ENCODE measurements around the gene PLPP2.

Gene PLPP2

DNA sequence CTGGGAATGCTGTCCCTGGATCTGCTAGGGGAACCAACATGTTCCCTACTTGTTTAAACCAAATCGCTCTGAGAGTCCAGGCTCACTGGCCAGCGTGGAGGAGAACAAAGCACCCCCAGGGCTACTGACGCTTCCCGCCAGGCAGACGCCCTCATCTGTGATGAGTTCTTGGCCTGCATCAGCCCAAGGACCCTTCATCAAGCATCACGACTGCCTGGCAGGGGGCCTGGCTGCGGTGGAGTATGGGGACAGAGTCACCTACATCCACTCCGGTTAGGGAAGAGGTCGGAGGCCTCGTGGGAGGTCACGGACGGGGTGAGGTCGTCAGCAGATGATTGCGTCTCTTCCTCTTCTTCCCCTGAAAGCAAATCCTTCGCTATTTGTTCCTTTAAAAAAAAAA is 35.7 kb upstream of the PLPP2 start:
- Histone ChIP-seq H4K20me1 (ENCODE audit: insufficient read depth, low read length) (peaks cover 17% of the 10 kb centered on the region; the same call in 1 of the 2 replicates), H3K27ac (ENCODE audit: low read length) (no peak overlapping the region), H3K9ac (ENCODE audit: low read depth, low read length) (no peak overlapping the region), H3K79me2 (ENCODE audit: insufficient read depth, low read length) (peaks cover 38% of the 10 kb centered on the region), H2AFZ (ENCODE audit: low read depth, low read length) (no peak overlapping the region), H3K4me1 (ENCODE audit: insufficient read depth, low read length) (no peaks in the 10 kb centered on the region), H3K36me3 (ENCODE audit: insufficient read depth, low read length) (peaks cover 96% of the 10 kb centered on the region), H3K4me3 (ENCODE audit: low read depth in 1 of 2, low read length in 2 of 2) (no peak overlapping the region), H3K4me2 (ENCODE audit: insufficient read depth, low read length) (no peak overlapping the region), H3K9me3 (ENCODE audit: insufficient read depth, low read length, severe bottlenecking) (peaks cover 26% of the 10 kb centered on the region), H3K27me3 (ENCODE audit: insufficient read depth, low read length, poor library complexity) (no peaks in the 10 kb centered on the region)
- ATAC-seq (ENCODE audit: insufficient read depth, low read depth) (no peak), DNase-seq (no peak)
- TF ChIP-seq, protein P1, sequence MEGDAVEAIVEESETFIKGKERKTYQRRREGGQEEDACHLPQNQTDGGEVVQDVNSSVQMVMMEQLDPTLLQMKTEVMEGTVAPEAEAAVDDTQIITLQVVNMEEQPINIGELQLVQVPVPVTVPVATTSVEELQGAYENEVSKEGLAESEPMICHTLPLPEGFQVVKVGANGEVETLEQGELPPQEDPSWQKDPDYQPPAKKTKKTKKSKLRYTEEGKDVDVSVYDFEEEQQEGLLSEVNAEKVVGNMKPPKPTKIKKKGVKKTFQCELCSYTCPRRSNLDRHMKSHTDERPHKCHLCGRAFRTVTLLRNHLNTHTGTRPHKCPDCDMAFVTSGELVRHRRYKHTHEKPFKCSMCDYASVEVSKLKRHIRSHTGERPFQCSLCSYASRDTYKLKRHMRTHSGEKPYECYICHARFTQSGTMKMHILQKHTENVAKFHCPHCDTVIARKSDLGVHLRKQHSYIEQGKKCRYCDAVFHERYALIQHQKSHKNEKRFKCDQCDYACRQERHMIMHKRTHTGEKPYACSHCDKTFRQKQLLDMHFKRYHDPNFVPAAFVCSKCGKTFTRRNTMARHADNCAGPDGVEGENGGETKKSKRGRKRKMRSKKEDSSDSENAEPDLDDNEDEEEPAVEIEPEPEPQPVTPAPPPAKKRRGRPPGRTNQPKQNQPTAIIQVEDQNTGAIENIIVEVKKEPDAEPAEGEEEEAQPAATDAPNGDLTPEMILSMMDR (IDR thresholded peaks at IDR 0.05; ENCODE audit: borderline replicate concordance, extremely low read depth, low read length, poor library complexity, severe bottlenecking) = no peak
- no peak for TF ChIP-seq EZH2 (IDR thresholded peaks at IDR 0.05; ENCODE audit: borderline replicate concordance, low read depth, low read length, severe bottlenecking)

DNA sequence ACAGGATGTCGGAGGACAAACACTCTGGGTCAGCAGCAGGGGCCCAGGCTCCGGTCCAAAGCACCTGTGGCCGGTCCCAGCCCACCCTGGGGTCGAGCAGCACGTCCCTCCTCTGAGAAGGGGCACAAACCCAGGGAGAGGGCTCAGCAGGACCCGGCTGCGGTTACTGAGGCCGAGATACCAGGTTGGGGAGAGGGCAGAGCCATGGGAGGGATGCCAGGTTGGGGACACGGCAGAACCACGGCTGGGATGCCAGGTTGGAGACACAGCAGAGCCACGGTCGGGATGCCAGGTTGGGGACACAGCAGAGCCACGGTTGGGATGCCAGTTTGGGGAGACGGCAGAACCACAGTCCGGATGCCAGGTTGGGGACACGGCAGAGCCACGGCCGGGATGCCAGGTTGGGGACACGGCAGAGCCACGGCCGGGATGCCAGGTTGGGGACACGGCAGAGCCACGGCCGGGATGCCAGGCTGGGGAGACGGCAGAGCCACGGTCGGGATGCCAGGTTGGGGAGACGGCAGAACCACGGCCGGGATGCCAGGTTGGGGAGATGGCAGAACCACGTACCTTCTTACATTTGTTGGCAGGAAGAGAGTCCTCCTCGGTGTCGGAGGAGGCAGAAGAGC is 34.8 kb upstream of the PLPP2 start:
- peaks cover 91% of the 10 kb centered on the region for H3K36me3 ChIP-seq (ENCODE audit: insufficient read depth, low read length)
- no peak overlapping the region for H3K9ac ChIP-seq (ENCODE audit: low read depth, low read length)
- H3K4me3 ChIP-seq (ENCODE audit: low read depth in 1 of 2, low read length in 2 of 2) = no peak overlapping the region
- H2AFZ ChIP-seq (ENCODE audit: low read depth, low read length) = no peak overlapping the region
- peaks cover 17% of the 10 kb centered on the region; the same call in 1 of the 2 replicates for H4K20me1 ChIP-seq (ENCODE audit: insufficient read depth, low read length)
- H3K4me1 ChIP-seq (ENCODE audit: insufficient read depth, low read length) = no peaks in the 10 kb centered on the region
- H3K79me2 ChIP-seq (ENCODE audit: insufficient read depth, low read length) = peaks cover 33% of the 10 kb centered on the region
- no peak overlapping the region for H3K27ac ChIP-seq (ENCODE audit: low read length)
- H3K27me3 ChIP-seq (ENCODE audit: insufficient read depth, low read length, poor library complexity) = no peaks in the 10 kb centered on the region
- TF ChIP-seq, protein P1 (IDR thresholded peaks at IDR 0.05; ENCODE audit: borderline replicate concordance, extremely low read depth, low read length, poor library complexity, severe bottlenecking) = no peak
- no peak for TF ChIP-seq EZH2 (IDR thresholded peaks at IDR 0.05; ENCODE audit: borderline replicate concordance, low read depth, low read length, severe bottlenecking)
- no peak for ATAC-seq (ENCODE audit: insufficient read depth, low read depth)
- H3K4me2 ChIP-seq (ENCODE audit: insufficient read depth, low read length) = no peak overlapping the region
- DNase-seq = no peak
- H3K9me3 ChIP-seq (ENCODE audit: insufficient read depth, low read length, severe bottlenecking) = peaks cover 22% of the 10 kb centered on the region

DNA sequence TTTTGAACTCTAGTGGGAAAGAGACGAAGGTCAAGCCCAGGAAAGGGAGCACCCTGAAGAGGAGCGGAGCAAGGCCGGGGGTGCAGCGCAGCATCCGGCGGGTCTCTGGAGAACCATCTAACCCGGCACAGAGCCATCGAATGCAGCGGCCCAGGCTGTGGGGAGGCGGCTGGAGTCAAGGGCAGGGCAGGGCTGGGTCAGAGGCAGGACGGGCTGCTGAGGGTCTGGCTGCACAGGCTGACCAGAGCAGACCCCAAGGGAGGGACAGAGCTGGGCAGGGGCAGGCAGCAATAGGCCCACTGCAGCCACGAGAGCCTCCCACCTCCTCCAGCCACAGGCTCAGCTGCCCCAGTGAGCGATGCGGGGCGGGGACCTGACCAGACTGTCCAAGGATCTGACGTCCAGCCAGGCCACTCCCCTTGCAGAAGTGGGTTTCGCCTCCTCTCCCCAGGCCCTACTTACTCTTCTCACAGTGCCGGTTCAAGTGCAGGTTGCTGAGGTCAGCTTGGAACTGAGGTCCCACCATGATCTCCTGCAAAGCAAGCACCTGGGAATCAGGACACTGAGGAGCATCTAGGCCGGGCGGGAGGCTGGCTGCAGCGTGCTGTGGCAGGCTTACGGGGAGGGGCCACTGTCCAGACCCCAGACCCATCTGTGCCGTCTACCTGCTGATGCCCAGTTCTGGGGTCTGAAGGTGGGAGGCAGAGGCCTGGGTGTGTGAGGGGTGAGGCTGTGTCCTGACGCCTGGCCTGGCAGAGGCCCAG is 34.2 kb upstream of the PLPP2 start:
- no peak for ATAC-seq (ENCODE audit: insufficient read depth, low read depth)
- H3K27me3 ChIP-seq (ENCODE audit: insufficient read depth, low read length, poor library complexity) = no peaks in the 10 kb centered on the region
- TF ChIP-seq, protein P1 (IDR thresholded peaks at IDR 0.05; ENCODE audit: borderline replicate concordance, extremely low read depth, low read length, poor library complexity, severe bottlenecking) = no peak
- no peak for TF ChIP-seq EZH2 (IDR thresholded peaks at IDR 0.05; ENCODE audit: borderline replicate concordance, low read depth, low read length, severe bottlenecking)

More for the DNA sequence above, 34.2 kb upstream of the PLPP2 start:
- Histone ChIP-seq H3K4me1 (ENCODE audit: insufficient read depth, low read length) (no peaks in the 10 kb centered on the region), H3K4me3 (ENCODE audit: low read depth in 1 of 2, low read length in 2 of 2) (no peak overlapping the region), H3K36me3 (ENCODE audit: insufficient read depth, low read length) (peaks cover 91% of the 10 kb centered on the region), H3K9ac (ENCODE audit: low read depth, low read length) (no peak overlapping the region), H2AFZ (ENCODE audit: low read depth, low read length) (no peak overlapping the region), H3K9me3 (ENCODE audit: insufficient read depth, low read length, severe bottlenecking) (peaks cover 16% of the 10 kb centered on the region), H3K79me2 (ENCODE audit: insufficient read depth, low read length) (peaks cover 36% of the 10 kb centered on the region), H4K20me1 (ENCODE audit: insufficient read depth, low read length) (peaks cover 21% of the 10 kb centered on the region; the same call in 1 of the 2 replicates), H3K27ac (ENCODE audit: low read length) (no peak overlapping the region), H3K4me2 (ENCODE audit: insufficient read depth, low read length) (no peak overlapping the region)
- no peak for DNase-seq

Measured in DND-41 (cell line).